GM10266 (cell line): ENCODE measurements around the gene NEURL2.
"Not testable (repeated sequence)": the region's sequence is repeated elsewhere in the genome, so short reads cannot be mapped to it uniquely, and the experiment has no call there.

ENCODE experiments used
- DNase-seq: peaks from one replicate; pipeline ENCODE4 v3.0.0; 2012; ENCODE audit errors: extremely low spot score
- CTCF ChIP-seq: IDR thresholded peaks from 2 replicates; pipeline ENCODE4 v1.5.1; 2012; ENCODE audit warnings: mild to moderate bottlenecking, low read depth; ENCODE audit not compliant: control insufficient read depth, insufficient read depth; ENCODE audit errors: missing control alignments

The NEURL2 gene

DNA sequence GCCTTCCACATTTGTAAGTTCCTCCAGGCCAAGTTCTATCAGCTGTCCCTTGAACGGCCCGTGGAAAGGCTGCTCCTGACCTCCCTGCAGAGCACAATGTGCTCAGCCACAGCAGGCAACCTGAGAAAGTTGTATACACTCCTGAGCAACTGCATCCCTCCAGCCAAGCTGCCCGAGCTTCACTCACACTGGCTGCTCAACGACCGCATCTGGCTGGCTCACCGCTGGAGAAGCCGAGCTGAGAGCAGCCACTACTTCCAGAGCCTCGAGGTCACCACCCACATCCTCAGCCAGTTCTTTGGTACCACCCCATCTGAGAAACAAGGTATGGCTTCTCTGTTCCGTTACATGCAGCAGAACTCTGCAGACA is 7.9 kb downstream of the NEURL2 start:
- no peak for DNase-seq
- TF ChIP-seq CTCF = no peak

GRCh38 chr20:45882469-45883099 is 8.4 kb downstream of the NEURL2 start:
- no peak for DNase-seq
- TF ChIP-seq CTCF = no peak

DNA sequence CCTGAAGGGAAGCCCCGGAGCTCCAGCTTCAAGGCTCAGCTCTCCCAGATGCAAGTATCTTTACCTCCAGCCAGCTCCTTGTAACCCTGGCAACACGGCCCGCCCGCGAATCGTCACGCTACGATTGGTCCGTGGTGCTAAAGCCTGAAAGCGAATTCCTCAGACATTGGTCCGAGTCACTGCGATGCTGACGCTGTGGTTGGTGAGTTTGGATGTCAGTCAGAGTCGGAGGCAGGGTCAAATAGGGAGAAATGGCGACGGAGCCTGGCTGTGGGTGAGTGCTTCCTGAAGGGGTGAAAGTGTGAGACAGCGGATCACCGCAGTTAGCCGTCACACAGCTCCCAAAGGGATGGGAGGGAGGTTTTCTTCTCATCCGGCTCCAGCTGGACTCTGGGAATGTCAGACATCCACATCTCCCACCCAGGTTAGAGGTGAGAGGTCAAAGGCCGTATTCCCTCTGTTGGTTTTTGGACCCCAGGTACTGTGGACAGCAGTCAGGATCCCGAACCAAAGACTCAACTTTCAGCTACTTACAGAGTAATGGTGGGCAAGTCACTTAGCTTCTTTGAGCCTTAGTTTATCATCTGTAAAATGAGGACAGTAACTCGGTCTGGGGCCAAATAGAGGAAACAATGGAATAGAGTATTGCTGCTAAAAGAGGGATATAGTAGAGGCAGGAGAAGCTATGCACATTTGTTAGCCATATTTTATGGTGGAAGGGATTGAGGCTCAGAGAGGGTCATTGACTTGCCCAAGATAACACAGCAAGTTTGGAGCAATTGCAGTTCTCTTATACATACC is 9.8 kb downstream of the NEURL2 start, which contains the start of gene ZSWIM1:
ZSWIM1 (plus strand) TSS at position 240 of the 801 bp plus-strand sequence. CDS start 1,366 bp downstream, outside the sequence.
- DNase-seq = peak; percentile 97
- no peak for TF ChIP-seq CTCF

DNA sequence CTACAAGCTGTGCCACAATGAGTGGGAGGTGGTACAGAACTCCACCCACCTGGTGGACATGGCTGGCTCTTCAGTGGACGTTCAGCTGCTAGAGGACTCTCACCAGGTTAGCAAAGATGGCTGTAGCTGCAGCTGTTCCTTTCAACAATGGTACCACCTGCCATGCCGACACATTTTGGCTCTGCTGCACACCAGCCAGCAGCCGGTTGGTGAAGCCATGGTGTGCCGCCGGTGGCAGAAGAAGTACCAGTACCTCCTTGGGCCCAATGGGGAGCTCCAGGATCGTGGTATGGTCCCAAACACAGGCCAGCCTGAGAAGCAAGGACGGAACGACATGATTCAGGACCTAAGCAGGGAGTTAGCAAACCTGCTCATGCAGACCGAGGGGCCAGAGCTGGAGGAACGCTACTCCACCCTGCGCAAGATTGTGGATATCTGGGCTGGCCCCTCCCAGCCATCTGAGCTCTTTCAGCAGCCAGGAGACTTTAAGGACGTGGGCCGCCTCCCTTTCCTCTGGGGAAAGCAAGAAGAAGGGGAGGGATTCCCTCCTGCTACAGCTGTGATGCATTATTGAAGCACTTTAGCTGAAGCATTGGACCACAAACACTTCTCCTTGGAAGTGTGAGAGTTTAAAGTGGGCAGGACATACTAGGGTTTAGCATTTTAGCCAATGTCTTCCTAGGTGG is 12.8 kb downstream of the NEURL2 start:
- no peak for TF ChIP-seq CTCF
- DNase-seq = no peak

- no peak for TF ChIP-seq CTCF
- DNase-seq = no peak
These were observed 16.4 kb downstream of the NEURL2 start for GRCh38 chr20:45874576-45874975.

GRCh38 chr20:45874104-45874481 is 16.9 kb downstream of the NEURL2 start:
- not testable (repeated sequence) for DNase-seq

GRCh38 chr20:45873409-45874103 is 17.5 kb downstream of the NEURL2 start:
- TF ChIP-seq CTCF = no peak
- no peak for DNase-seq
